Osteocyte (in vitro differentiated cells): ENCODE data around the gene FBXL7. TPM values are rescaled to one million over a fixed set of nuclear protein-coding genes. Genes with fewer than 3 reads are reported as not detected.

Source experiments
- DNase-seq: peaks from one replicate; pipeline ENCODE4 v3.0.0; 2021; ENCODE audit warnings: mixed read lengths; ENCODE audit not compliant: unreplicated experiment; ENCODE audit errors: extremely low spot score
- H3K27ac Mint-ChIP-seq: one replicate; pipeline ENCODE4 v1.8.0; 2021; ENCODE audit warnings: mild to moderate bottlenecking, mixed read lengths; ENCODE audit not compliant: unreplicated experiment
- H3K27me3 Mint-ChIP-seq: one replicate; pipeline ENCODE4 v1.8.0; 2021; ENCODE audit warnings: mixed read lengths; ENCODE audit not compliant: unreplicated experiment
- H3K36me3 Mint-ChIP-seq: one replicate; pipeline ENCODE4 v1.8.0; 2021; ENCODE audit warnings: mixed read lengths; ENCODE audit not compliant: unreplicated experiment
- H3K4me1 Mint-ChIP-seq: one replicate; pipeline ENCODE4 v1.8.0; 2021; ENCODE audit warnings: mixed read lengths; ENCODE audit not compliant: unreplicated experiment
- H3K4me3 Mint-ChIP-seq: one replicate; pipeline ENCODE4 v1.8.0; 2021; ENCODE audit warnings: mild to moderate bottlenecking, moderate library complexity, mixed read lengths; ENCODE audit not compliant: unreplicated experiment
- H3K9me3 Mint-ChIP-seq: one replicate; pipeline ENCODE4 v1.8.0; 2021; ENCODE audit warnings: mixed read lengths; ENCODE audit not compliant: unreplicated experiment
- total RNA-seq: library from RNA; stranded (reverse); gene quantifications from 2 replicates; pipeline ENCODE4 v1.2.1, GENCODE V29; 2021
- TF ChIP-seq, protein P1 (sequence below): fragments of 200-600 bp; sonication (generic); IDR thresholded peaks from 2 replicates; pipeline ENCODE4 v1.5.0; 2021; ENCODE audit warnings: antibody characterized with exemption, mild to moderate bottlenecking, moderate library complexity

The FBXL7 gene
- total RNA-seq, 1 donor from 2014 or later, result 28.4 TPM

DNA sequence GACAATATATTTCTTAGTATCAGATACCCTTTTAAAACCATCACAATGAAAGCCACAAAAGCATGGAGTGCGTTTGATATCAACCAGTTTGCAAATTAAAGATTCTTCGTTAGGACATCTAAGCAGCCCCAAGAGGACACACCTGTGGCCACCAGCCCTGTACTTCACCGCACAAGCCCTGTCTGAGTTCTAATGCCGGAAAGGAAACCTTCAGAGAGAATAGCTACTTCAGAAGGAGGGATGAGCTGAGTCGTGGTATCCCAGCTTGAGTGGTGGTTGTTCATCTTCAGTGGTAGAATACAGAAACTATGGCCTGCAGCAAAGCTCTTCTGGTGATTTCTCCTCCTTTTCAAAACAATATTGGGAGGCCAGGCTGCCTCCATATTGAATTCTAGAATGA lies 319.6 kb downstream of the FBXL7 start:
- TF ChIP-seq, protein P1, sequence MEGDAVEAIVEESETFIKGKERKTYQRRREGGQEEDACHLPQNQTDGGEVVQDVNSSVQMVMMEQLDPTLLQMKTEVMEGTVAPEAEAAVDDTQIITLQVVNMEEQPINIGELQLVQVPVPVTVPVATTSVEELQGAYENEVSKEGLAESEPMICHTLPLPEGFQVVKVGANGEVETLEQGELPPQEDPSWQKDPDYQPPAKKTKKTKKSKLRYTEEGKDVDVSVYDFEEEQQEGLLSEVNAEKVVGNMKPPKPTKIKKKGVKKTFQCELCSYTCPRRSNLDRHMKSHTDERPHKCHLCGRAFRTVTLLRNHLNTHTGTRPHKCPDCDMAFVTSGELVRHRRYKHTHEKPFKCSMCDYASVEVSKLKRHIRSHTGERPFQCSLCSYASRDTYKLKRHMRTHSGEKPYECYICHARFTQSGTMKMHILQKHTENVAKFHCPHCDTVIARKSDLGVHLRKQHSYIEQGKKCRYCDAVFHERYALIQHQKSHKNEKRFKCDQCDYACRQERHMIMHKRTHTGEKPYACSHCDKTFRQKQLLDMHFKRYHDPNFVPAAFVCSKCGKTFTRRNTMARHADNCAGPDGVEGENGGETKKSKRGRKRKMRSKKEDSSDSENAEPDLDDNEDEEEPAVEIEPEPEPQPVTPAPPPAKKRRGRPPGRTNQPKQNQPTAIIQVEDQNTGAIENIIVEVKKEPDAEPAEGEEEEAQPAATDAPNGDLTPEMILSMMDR, result no peak
- Mint-ChIP-seq H3K4me3 (no peak overlapping the region), H3K4me1 (peaks cover 19% of the 10 kb centered on the region), H3K9me3 (peaks cover 8% of the 10 kb centered on the region), H3K36me3 (peaks cover 3% of the 10 kb centered on the region), H3K27ac (no peak overlapping the region), H3K27me3 (no peaks in the 10 kb centered on the region)
- no peak for DNase-seq

DNA sequence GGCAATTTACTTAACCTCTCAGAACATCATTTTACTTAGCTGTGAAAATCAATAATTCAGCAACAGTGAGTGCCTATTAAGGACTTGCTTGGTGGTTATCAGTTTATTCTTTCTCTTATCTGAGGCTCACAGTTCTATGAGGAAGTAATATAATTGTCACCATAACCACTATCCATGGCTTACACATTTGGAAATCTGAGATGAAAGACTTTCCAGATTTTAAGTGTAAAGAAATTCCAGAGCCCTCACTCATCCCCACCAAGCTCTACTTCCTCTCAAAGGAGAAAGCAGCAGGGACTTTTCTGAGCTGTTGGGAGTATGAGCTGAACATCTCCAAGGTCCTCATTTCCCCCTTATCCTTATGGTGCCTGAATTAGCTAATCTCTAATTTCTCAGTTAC lies 321.5 kb downstream of the FBXL7 start:
- Mint-ChIP-seq H3K36me3 (peaks cover 3% of the 10 kb centered on the region), H3K27ac (no peak overlapping the region), H3K4me1 (peaks cover 19% of the 10 kb centered on the region), H3K4me3 (no peak overlapping the region), H3K27me3 (no peaks in the 10 kb centered on the region), H3K9me3 (peaks cover 8% of the 10 kb centered on the region)
- TF ChIP-seq, protein P1, result no peak
- DNase-seq, result no peak

DNA sequence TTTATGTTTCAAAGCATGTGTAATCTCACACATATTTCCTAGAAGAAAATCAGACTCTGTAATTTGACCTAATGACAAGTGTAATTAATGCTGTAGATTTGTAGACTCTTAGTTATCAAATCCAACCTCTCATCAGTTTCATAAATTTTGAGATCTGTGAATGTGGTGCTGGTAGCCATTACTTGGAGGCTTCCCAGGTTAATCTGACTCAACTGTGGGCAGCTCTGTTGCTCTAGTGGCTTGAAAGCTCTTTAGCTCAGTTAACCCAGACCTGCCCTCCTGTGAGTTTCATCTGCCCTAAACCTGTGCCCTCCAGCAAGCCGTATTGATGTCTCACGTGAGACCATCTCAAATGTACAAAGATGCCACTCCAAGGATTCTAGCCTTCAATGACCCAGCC lies 323.4 kb downstream of the FBXL7 start:
- no peak overlapping the region for H3K4me3 Mint-ChIP-seq
- TF ChIP-seq, protein P1, result no peak
- DNase-seq, result no peak
- H3K27me3 Mint-ChIP-seq, result no peaks in the 10 kb centered on the region
- H3K36me3 Mint-ChIP-seq, result no peaks in the 10 kb centered on the region
- no peak overlapping the region for H3K27ac Mint-ChIP-seq
- H3K9me3 Mint-ChIP-seq, result no peaks in the 10 kb centered on the region
- H3K4me1 Mint-ChIP-seq, result peaks cover 19% of the 10 kb centered on the region

DNA sequence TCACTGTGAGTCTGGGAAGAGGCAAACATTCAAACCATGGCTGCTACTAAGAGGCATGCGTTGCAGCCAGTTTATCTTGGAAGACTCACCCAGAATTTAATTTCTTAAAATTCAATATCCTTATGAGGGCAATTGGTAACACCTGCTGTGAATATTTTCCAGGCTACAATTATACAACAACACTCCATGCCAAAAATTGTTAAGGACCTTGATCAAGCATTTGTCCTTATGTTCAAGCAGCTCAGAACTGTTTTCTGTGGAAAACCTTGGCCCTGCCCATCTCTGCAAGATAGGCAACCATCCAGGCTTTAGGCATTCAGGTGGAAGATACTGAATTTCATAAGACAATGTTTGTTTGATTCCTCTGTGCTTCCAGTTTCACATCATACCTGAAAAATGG lies 327.8 kb downstream of the FBXL7 start:
- Mint-ChIP-seq H3K27ac (no peak overlapping the region), H3K27me3 (no peaks in the 10 kb centered on the region), H3K9me3 (no peaks in the 10 kb centered on the region), H3K4me1 (peaks cover 8% of the 10 kb centered on the region), H3K4me3 (no peak overlapping the region), H3K36me3 (no peaks in the 10 kb centered on the region)
- no peak for DNase-seq
- TF ChIP-seq, protein P1, result no peak

DNA sequence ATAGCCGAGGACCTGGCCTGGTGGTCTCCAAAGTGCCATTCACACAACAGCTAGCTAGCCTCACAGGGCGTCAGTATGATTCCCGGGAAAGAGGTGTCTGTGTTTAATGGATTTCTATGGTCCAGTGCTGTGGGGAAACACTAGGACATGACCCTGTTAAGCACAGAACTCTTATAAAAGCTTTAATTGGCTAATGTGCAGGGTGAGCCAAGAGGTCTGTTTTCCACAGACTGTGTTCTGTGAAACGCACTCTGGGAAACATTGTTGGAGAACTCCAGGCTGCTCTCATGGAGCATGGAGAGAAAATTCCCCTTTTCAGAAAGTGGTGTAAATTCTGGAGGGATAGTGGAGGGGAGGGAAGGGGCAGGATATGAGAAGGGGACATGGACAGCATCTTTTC lies 331.4 kb downstream of the FBXL7 start:
- TF ChIP-seq, protein P1, result no peak
- Mint-ChIP-seq H3K36me3 (no peaks in the 10 kb centered on the region), H3K4me3 (no peak overlapping the region), H3K27me3 (no peaks in the 10 kb centered on the region), H3K27ac (no peak overlapping the region), H3K9me3 (no peaks in the 10 kb centered on the region), H3K4me1 (peaks cover 26% of the 10 kb centered on the region)
- DNase-seq, result no peak
